ENCODE results near the gene PGAM2. TPM values are rescaled to one million over a fixed set of nuclear protein-coding genes. Genes with fewer than 3 reads are reported as not detected.

Gene PGAM2
- total and polyA plus RNA-seq, 7 donors, result 214 to 1,581 (median 333) TPM

- TF ChIP-seq CTCF (IDR thresholded peaks at IDR 0.05), result no peak
- Histone ChIP-seq H3K9me3 (no peaks in the 10 kb centered on the region), H3K4me3 (no peak overlapping the region), H3K27me3 (ENCODE audit: insufficient read depth in 3 of 3, low read length in 2 of 3) (peaks cover 0 to 11% (median 6%) of the 10 kb centered on the region in 3 donors), H3K27ac (peak overlapping the region; percentile 53), H3K36me3 (ENCODE audit: insufficient read depth in 1 of 2, low read depth in 1 of 2) (no peaks in the 10 kb centered on the region), H3K4me1 (no peaks in the 10 kb centered on the region)
- peak in 1 of 2 donors; percentile 22 for DNase-seq
- ATAC-seq, result no peak
- intact Hi-C loops (cut with DNase I), result no loop called here
- 76 to 81% (median 79%) methylated on average over 8 of the region's 8 CpGs for WGBS, 3 donors
These were observed 37.6 kb upstream of the PGAM2 start for GRCh38 chr7:44102846-44103565.

GRCh38 chr7:44101966-44102845 is 36.8 kb upstream of the PGAM2 start:
- H3K4me1 ChIP-seq, result no peaks in the 10 kb centered on the region
- no peak for ATAC-seq
- WGBS, 3 donors, result 82 to 85% (median 85%) methylated on average over 14 of the region's 14 CpGs

GRCh38 chr7:44101303-44101965 is 36.1 kb upstream of the PGAM2 start:
- 85 to 90% (median 85%) methylated on average over 3 of the region's 3 CpGs for WGBS, 3 donors
- Histone ChIP-seq H3K36me3 (ENCODE audit: insufficient read depth in 1 of 2, low read depth in 1 of 2) (no peaks in the 10 kb centered on the region), H3K9me3 (no peaks in the 10 kb centered on the region), H3K27me3 (ENCODE audit: insufficient read depth in 3 of 3, low read length in 2 of 3) (peaks cover 0 to 11% (median 6%) of the 10 kb centered on the region in 3 donors), H3K27ac (peak overlapping the region; percentile 61), H3K4me1 (no peaks in the 10 kb centered on the region), H3K4me3 (no peak overlapping the region)
- peak in 1 of 2 donors; percentile 30 for DNase-seq
- intact Hi-C loops (cut with DNase I), result no loop called here
- no peak for TF ChIP-seq CTCF (IDR thresholded peaks at IDR 0.05)
- ATAC-seq, result no peak

More at GRCh38 chr7:44101966-44102845, 36.8 kb upstream of the PGAM2 start:
- intact Hi-C loops (cut with DNase I), result no loop called here
- Histone ChIP-seq H3K9me3 (no peaks in the 10 kb centered on the region), H3K4me3 (no peak overlapping the region), H3K27ac (peak overlapping the region; percentile 53), H3K27me3 (ENCODE audit: insufficient read depth in 3 of 3, low read length in 2 of 3) (peaks cover 0 to 11% (median 6%) of the 10 kb centered on the region in 3 donors), H3K36me3 (ENCODE audit: insufficient read depth in 1 of 2, low read depth in 1 of 2) (no peaks in the 10 kb centered on the region)
- no peak for TF ChIP-seq CTCF (IDR thresholded peaks at IDR 0.05)
- peak; percentile 47 to 64 for DNase-seq

- Histone ChIP-seq H3K9me3 (no peaks in the 10 kb centered on the region), H3K4me3 (no peak overlapping the region), H3K36me3 (ENCODE audit: insufficient read depth in 1 of 2, low read depth in 1 of 2) (no peaks in the 10 kb centered on the region), H3K27me3 (ENCODE audit: insufficient read depth in 3 of 3, low read length in 2 of 3) (peaks cover 0 to 7% (median 4%) of the 10 kb centered on the region in 3 donors), H3K4me1 (no peaks in the 10 kb centered on the region), H3K27ac (peak overlapping the region; percentile 61)
- no peak for ATAC-seq
- 50 to 66% (median 58%) methylated on average over 10 of the region's 10 CpGs for WGBS, 3 donors
- intact Hi-C loops (cut with DNase I), result no loop called here
- peak in 1 of 2 donors; percentile 50 for DNase-seq
- no peak for TF ChIP-seq CTCF (IDR thresholded peaks at IDR 0.05)
These were observed 35.3 kb upstream of the PGAM2 start for GRCh38 chr7:44100458-44101302.

Data from psoas muscle (tissue), 8 donors.